Activated CD4-positive, CD25-positive, alpha-beta regulatory T cell treated with anti-CD3 and anti-CD28 coated beads, Interleukin-2, amount 50 U/mL, for 16 hours (primary cell): ENCODE data around the gene PARD3B.

Experiments
- DNase-seq: peaks from one replicate; pipeline ENCODE4 v3.0.0-alpha.2; 2020; ENCODE audit warnings: low read depth, low spot score

The PARD3B gene

DNA sequence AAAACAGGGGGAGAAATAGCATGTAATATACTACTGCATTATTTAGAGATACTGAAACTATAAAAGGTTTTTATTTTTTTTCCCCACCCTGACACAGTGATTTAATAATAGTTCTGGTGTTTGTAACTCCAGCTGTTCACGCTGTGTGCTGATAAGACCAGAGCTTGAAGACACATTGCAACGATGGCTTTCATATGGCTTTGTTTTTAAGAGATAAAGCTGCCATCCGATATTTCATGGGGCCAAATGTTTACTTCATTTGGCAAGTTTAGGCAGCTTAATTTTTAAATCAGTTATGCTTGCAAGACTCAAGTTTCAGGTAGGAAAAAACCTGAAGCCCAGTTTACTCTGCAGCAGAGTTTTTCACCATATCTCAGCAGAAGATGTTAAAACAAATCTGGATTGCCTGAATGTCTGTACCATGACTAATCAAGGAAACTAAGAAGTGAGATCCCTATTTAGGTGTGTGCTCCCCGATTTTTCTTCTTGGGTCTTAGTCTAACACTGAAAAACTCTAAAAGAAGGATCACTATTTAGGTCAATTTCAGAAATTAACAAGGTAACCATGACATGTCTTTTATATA, 508.6 kb downstream of the PARD3B start:
- no peak for DNase-seq

DNA sequence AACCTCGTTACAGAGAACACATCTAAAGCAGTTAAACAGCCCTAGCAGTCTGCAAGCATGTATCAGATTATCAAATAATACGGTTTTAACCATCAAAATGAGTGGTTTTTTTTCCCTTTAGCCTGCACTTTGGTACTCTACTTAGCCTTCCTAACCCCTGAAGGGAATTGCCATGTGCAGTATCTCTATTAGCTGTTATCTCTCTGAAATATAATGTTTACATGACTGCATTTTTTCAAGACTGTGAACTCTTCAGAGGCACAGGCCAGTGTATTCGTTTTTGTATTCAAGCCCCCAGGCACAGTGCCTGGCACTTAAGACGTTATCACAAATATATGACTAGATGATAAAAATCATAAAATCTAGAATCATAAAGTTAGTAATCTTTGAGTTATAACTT, 509.5 kb downstream of the PARD3B start:
- DNase-seq, result no peak

DNA sequence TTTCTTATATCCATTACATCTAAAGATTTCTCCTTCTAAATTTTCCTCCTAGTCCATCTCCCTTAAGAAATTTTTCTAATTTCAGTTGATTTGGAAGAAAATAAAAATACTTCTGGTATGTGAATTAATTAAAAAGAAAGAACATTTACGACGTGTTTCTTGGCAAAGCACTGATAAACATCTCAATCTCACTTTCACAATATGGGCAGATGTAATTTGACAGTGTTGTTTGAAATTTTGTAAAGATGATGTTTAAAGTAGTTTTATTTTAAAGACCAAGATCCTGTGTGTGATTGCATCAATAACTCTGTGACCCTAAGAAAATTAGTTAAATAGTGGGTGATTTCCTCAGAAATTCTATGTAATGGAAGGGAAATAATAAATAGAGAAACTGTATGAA, 510.0 kb downstream of the PARD3B start:
- no peak for DNase-seq

DNA sequence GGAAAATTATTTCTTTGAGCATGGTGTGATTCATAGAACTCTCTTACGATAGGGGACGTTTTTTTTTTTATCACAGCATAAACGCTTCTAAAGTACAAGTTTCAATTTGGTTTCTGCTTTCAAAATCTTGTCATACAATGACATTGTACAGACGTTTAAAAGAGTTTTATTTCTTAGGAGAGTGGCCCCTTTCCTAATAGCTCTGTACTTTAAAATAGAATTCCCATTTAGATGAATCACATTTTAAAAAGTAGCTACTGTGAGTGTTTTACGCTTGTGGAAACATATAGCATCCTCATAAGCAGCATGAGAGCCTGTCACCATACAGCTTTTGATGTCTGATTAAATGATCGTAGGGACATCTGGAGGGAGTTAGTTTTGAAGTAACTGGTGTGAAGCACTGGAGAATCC, 510.9 kb downstream of the PARD3B start:
- DNase-seq, result no peak

DNA sequence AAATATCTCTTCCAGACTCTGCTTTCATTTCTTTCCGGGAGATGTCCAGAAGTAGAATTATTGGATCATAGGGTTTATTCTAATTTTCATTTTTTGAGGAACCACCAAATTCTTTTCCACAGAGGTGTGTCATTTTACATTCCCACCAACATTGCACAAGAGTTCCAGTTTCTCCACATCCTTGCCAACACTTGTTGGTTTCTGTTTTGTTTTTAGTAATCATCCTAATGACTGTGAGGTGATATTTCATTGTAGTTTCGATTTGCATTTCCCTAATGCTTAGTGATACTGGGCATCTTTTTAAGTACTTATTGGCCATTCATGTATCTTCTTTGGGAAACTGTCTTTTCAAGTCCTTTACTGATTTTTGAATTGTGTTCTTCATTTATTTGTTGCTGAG, 513.1 kb downstream of the PARD3B start:
- DNase-seq, result no peak

DNA sequence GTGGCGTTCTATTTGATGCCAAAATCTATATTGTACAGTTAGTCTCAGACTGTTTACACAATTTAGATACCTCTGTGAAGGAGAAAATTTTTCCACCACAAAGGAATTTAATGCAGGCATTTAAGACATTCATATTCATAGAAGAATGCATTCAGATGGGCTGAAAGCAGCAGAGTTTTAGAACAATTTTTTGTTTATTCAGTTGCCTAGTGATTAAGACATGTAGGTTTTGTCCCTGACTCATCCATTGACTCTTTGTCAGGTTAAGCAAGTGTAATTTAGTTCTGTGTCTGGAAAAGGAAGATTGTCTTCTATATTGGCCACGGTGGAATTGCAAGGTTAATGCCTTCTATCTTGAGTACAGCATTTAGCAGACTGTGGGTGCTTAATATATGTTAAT, 515.0 kb downstream of the PARD3B start:
- DNase-seq, result no peak

DNA sequence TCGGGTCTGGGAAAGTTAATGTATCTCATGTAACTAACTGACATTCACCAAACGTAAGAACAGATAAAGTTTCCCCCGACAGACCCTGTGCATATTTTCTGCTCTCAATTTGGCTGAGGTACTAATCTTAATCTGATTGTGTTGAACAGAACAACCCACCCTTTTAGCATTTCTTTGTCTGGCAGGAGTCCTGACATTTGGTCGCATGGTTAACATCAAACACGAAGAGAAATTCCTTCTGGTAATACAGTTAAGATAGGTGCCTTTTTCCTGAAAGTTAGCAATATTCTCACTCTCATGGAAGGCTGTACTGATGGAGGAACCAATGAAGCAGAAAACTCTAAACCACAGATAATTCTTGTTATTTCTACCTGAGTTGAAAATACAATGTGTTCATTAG, 520.8 kb downstream of the PARD3B start:
- DNase-seq, result no peak

DNA sequence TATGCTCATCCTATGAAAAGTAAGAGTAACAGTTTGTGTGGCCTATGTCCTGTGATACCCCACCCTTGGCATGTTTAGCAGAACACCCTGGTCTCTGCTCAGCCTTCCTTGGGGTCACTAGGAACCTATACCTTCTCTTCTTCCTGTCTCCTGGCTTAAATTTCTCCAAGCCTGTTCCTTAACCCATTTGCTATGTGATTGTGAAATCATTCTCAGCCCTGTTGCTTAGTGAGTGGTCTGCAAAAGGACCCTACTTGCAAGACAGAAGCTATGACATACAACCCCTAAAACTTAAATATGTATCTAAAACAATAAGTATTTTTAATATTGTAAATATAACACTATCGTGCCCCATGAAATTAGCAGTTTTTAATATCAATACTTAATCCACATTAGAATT, 524.7 kb downstream of the PARD3B start:
- no peak for DNase-seq

DNA sequence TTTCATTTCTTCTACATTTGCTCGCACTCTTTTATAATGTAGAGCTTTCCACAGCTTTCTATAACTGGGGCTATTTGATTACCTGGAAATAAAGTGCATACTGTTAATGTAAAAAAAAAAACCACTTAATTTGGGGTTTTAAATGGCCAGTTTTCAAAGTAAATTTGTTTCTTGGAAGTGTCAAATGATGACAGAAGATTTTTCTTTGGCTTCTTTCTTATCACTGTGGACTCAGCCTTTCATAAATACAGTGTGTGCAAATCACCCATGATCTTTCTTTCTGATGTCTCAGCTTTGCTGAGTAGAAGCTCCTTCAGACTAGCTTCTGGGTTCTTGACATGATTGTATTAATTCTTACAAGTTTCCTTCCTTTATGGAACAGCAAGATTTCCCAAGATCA, 525.6 kb downstream of the PARD3B start:
- DNase-seq, result no peak

DNA sequence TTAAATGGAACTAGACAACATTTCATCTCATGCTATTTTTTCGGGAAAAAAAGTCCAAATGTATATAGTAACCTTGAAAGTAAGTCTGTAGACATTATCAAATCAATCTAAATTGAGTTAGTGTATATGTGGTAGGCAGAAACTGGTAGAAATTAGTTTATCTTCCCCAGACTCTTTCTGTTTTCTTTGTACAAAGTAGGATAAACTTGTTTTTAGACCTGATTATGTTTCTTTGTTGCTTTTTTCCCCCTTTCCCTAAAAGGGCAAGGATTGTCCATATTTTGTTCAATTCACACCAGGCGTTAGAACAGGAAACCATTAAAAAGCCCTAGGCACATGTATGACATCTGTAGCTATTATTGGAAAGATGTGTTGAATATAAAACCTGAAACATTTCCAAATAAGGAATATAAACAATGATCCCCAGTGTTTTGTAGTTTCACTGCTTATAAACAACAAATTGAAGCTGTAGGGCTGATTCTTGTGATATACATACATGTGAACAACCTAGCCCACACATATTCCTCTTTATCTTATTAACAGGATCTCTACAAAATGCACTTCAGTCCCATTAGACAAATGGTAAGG, 528.3 kb downstream of the PARD3B start:
- DNase-seq, result no peak

DNA sequence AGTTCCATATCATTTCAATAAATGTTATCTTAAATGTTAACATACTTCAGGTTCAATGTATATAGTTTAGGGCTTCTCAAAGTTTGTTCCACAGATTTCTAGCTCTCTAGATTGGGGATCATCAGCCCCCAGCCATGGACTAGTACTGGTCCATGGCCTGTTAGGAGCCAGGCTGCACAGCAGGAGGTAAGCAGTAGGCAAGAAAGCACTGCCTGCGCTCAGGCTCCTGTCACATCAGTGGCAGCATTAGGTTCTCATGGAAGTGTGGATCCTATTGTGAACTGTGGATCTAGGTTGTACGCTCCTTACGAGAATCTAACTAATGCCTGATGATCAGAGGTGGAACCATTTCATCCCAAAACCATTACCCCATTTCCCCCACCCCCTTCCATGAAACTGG, 531.1 kb downstream of the PARD3B start:
- no peak for DNase-seq

DNA sequence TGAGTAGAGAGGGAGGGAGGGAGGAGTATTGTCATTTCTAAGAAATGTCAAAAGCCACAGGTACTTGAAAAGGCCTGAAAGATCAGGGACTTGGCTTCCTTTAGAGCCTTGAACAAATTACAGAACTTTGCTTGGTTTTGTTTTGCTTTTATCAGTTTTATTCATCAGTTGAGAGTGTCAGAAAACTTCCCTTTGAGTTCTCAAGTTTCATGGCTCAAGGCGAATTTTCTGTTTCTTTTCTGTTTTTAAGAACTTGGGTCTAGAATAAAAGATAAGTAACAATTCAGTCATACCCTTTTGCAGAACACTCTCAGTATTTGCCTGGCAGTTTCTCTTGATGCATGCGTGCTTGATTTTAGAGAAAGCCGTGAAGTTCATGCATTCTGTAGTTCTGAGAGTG, 531.9 kb downstream of the PARD3B start:
- no peak for DNase-seq

DNA sequence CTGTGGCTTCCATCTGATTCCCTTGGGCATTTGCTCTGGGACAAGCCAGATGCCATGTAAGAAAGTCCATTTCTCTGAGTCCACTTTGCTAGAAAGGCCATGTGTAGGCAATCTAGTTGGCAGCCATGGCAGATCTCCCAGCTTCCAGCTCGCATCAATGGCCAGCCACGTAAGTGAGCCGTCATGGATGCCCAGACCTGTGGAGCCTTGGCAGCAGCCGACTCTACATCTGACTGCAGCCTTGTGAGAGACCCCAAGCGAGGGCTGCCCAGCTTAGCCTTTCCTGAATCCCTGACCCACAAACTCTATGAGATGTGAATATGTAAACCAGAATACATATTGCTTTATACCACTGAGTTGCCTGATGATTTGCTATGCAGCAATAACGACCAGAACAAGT, 533.5 kb downstream of the PARD3B start:
- DNase-seq, result no peak

DNA sequence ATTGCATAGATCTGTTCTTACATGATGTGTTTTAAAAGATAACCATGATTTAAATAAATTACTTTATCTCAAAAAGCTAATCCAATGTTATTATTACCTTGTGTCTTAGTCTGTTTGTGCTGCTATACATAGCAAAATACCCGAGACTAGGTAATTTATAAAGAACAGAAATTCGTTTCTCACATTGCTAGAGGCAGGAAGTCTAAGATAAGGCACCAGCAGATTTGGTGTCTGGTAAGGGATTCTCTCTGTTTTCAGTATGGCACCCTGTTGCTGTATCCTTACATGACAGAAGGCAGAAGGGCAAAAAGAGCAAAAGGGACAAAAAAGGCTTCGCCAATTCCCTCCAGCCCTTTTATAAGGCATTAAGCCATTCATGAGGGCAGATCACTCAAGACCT, 533.9 kb downstream of the PARD3B start:
- DNase-seq, result no peak

DNA sequence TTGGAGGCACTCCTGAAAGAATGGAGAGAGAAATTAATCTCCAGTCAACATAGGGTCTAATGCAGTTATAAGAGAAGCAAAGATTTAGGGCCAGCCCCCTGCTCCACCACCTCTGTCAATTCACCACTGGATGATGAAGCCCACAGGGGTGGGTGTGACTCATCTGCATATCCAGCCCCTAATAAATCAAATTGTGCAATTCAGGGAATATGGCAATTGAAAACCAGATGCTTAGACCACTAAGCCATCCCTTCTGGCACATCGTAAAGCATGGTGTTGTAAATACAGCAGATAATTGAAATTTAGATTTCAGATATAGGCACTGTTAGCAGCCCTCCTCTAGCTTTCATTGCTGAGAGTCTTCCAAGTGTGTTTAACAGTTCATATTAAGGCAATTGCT, 541.4 kb downstream of the PARD3B start:
- no peak for DNase-seq

DNA sequence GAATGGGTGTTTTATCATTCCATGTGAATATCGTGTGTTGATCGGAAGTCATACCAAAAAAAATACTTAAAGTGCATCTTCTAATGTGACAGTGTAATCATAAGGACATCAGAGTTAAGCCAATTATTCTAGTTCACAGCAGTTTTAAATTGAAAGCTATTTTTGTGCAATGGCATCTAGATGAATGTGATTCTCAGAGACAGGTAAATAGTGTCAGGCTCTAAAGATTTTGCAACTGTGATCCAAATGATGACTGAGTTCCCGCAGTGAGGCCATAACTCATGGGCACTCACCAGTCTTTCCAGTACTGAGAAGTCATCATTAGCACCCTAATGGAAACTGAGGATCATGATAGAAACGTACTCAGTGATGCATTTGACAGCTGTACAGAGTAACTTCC, 542.6 kb downstream of the PARD3B start:
- no peak for DNase-seq

DNA sequence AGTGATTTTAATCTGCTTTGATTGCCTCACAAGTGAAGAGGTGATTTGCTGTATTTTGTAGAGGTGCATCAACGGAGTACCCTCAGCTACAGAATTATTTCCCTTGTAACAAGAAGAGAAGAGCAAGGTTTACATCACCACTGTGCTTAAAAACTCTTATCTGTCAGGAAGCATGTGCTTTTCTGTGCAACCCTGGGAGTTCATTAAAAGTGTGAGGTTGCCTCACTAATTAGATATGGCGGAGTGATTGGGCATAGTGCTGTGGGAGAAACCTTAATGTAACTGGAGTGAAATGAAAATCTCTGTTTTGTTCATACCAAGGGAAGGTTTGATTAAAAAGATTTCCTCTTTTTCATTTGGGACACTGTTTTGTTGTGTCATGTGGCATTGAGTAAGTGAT, 544.7 kb downstream of the PARD3B start:
- no peak for DNase-seq

DNA sequence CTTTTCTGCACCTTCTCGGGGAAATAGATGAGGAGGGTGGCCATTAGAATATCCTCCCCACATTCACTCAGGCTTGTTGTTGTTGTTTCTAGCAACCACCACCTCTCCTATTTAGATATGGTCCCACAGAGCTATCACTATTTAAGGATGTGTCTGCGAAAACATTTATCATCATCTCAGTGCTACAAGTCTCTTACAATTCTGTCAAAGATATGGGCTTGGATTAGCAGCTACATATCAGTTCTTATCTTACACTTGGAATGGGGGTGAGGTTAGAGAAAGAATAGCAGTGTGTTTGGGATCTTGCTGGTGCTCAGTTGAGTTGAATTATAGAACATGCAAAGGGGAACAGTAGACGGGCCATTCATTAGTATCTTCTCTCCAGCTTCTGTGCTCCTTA, 546.1 kb downstream of the PARD3B start:
- DNase-seq, result no peak

DNA sequence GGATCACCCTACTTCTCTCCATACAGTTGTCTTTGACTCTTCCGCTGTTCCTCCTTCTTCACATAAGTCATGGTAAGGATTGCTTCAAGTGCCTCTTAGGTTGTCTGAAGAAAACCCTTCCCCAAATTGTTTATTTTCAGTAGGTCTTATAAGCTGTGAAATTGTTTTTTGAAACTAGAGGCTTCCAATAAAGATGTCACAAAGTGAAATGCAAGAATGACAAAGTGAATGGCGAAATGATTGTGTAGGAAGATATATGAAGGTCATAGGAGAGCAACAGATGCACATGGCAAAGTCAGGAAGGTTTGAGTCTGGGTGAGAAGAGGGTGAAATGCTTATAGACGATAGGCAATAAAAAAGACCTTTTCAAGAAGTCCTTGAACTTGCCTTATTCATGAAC, 548.8 kb downstream of the PARD3B start:
- no peak for DNase-seq

DNA sequence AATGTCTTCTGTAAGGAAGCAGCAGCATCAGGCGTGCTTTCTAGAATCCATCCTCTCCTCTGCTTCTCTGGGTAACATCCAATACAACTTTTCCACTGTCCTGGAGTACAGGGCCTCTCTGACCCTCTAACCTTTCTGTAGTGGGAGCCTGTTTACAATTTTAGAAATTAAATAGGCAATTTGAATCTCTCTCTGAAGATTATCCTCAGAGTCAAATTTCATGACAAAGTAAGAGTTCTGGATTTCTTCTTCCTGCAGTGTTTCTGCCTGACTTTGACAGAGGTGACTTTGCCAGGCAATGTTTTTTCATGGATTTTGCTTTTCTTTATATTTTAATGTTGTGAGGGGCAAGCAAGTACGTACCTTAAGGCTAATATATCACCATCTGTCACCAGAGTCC, 558.4 kb downstream of the PARD3B start:
- no peak for DNase-seq

DNA sequence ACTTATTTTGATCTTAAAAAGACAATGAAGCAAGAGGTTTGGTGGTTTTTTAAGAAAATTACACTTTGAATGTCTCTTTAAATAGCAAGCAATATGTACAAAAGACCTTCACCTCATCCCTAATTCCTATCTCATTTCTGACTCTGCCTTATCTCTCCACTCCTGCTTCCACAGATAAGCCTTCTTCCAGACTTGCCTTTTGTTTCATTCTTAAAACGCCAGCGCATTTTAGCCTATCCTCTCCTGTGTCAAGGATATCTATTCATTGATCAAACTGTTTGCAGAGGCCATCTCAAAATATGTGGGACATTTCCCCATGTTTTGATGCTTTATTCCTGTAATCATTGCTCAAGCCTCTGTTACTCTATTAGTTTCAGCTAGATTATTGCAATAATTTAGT, 562.5 kb downstream of the PARD3B start:
- DNase-seq, result no peak

DNA sequence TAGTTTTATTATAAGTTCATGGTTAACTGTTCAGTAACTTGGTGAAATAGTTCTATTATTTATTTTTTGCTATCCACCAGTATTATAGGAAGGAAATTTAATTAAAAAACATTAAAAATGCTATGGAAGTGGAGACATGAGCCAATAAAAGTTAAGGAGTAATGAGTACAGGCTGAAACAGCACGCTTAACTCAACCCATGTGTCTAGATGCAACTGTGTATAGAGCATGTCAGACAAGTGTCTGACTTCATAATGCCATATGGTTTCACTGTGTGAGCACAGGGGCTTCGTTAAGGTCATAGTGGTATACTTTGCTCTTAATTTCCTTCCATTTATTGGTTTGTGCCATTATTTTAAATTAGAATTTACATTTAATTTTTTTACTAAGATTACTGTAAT, 570.2 kb downstream of the PARD3B start:
- DNase-seq, result no peak

DNA sequence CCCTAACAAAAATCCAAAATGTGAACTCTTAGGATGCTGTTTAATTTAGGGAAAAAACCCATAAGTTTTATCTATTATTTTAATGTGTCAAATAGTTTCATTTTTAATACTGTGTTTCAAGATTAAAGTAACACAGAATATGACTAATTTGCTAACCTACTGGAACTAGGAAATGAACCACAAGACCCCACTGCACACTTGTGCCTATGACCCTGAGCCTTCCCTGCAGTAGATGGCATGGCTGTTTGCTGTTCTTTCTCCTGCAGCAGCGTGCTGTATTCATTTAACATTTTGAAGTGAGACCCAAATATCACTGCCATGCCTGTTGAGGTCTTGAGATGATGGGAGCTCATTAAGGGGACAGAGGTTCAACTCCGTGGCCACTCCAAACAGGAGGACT, 571.9 kb downstream of the PARD3B start:
- DNase-seq, result no peak

DNA sequence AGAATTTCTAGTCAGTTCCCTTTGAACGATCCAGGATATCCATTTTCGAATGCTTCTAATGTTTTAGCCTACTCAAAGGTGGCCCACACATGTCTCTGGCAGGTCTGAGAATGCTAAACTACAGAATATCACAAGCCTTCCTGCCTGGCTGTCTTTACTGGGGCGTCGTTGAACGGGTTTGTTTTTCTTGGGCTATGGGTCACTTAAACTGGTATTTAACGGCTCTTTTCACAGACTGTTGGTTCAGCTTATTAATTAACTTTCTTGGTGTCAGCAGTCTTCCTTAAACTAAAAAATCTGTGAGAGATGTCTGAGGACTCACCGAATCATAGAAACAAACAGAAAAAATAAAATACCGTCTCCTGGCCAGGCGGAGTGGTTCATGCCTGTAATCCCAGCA, 573.9 kb downstream of the PARD3B start:
- DNase-seq, result no peak
